ENCODE results near the gene EHMT1.
A peak's percentile ranks its signal among the peaks of the same experiment; 100 is the strongest.
"Not testable (repeated sequence)": the region's sequence is repeated elsewhere in the genome, so short reads cannot be mapped to it uniquely, and the experiment has no call there.

Gene EHMT1

GRCh38 chr9:137764981-137765380, 146.2 kb downstream of the EHMT1 start:
- no peak for DNase-seq

GRCh38 chr9:137765536-137765935, 146.7 kb downstream of the EHMT1 start:
- no peak for DNase-seq

GRCh38 chr9:137771580-137771979, 152.8 kb downstream of the EHMT1 start:
- DNase-seq: no peak

DNA sequence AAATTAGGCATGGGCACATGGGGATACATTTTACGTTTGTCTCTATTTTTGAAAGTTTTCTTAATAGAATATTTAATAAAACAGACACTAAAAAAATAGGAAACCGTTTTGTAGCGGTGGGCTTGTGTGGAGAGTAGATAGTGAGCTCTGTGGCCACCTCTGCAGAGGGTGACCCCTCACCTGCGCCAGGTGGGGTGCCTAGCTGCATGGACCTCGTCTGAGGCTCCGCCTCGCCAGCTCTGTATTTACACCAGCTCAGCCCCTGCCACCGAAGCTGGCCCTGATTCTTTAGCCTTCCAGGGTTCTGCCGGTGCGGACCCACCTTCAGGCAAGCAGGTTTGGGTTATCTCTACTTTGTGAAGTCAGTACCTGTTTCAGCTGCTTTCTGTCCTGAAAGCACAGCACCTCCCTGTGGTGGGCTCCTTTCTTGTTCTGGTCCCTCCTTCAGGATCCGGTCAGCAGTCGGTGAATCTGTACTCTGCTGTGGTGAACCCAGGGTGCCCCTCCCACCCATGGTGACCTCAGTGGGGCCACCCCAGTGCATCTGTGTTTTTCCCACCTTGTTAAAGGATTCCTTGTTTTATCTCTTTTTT, 153.6 kb downstream of the EHMT1 start:
- DNase-seq: no peak

DNA sequence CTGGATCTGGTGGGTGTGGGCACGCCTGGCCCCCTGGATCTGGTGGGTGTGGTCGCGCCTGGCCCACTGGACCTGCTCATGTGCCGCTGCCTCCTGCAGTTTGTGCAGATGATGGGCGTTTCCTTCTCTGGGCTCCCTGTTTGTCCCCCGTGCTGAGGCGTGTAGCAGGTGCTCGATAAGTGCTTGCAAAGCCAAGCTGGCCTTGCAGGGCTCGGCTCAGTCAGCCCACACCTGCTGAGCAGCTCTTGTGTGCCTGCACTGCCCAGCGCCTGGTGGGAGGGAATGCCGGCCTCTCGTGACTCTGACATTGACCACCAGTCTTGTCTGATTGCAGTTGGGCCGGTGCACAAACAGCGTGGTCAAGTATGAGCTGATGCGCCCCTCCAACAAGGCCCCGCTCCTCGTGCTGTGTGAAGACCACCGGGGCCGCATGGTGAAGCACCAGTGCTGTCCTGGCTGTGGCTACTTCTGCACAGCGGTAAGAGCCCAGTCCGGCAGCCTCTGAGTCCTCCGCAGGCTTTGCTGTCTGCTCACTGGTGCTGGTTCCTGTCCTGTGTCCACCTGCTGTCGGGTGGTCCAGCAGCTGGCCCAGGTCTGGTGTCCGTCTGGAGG, 156.1 kb downstream of the EHMT1 start:
- DNase-seq: no peak

GRCh38 chr9:137776306-137776995, 157.6 kb downstream of the EHMT1 start:
- no peak for DNase-seq

GRCh38 chr9:137777761-137778160, 159.0 kb downstream of the EHMT1 start:
- DNase-seq: no peak

- no peak for DNase-seq
Observed at GRCh38 chr9:137778336-137778735, 159.5 kb downstream of the EHMT1 start.

GRCh38 chr9:137778914-137779313, 160.1 kb downstream of the EHMT1 start:
- no peak for DNase-seq

- DNase-seq: not testable (repeated sequence)
Observed at GRCh38 chr9:137780031-137780430, 161.2 kb downstream of the EHMT1 start.

DNA sequence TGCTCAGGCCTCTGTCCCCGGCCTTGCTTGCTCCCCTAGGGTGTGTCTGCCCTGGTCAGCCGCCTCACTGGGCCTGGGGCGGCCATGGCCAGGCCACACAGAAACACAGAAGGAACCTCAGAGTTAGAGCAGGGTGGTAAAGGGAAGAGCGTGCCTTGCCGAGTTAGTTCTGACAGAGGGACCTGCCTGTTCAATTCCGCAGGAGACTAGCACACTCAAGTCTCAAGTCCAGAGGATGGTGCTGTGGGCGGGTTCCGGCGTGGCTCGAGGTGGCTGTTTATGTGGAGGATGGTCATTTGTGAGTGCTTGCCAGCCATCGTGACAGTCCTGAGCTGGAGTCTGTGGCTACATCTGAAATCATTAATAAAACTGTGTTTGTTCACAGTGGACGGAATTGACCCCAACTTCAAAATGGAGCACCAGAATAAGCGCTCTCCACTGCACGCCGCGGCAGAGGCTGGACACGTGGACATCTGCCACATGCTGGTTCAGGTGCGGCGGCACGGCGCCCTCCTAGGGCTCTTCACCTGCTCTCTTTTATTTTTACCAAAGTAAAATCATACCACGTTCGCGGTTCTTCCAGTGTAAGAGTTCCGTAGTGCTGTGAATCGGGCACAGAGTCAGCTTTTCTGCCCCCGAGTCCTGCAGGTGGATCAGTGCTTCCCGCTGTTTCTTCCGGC, 163.2 kb downstream of the EHMT1 start:
- no peak for DNase-seq

GRCh38 chr9:137783521-137783920, 164.7 kb downstream of the EHMT1 start:
- DNase-seq: no peak

GRCh38 chr9:137784046-137784445, 165.2 kb downstream of the EHMT1 start:
- DNase-seq: no peak

DNA sequence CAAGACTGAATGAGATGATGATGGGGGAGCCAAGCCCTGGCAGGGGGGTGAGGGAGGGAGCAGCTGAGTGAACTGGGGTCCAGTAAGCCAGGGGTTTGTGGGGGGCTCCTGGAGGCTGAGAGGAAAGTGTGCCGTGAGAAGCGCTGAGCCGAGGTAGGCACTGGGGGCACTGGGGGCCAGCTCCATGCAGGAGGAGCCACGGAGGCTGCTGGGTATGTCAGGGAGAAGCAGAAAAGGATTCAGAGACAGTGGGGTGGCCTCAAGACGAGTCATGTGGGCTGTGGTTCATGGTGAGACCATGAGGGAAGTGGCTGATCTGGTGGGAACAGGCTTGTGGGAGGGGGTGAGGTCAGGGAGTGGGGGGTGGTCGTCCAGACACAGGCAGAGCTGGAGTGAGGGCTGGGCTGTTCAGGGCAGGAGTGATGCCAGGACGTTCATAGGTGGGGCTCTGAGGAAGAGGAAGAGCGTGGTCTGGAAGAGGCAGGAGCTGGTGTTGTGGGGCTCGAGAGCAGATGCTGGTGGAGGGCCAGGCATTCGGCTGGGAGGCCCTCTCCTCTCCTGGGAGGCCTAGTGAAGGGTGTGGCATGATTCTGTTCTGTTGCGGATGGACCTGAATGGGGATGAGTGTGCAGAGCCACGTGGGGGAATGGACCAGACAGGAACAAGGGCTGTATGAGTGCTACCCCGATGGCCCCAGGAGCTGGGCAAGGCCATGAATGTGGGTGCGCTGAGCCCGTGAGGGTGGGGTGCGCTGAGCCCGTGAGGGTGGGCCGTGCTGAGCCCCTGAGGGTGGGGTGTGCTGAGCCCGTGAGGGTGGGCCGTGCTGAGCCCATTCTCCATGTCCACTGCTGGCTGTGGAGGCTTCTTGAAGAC, 166.1 kb downstream of the EHMT1 start:
- no peak for DNase-seq

GRCh38 chr9:137785704-137786161, 166.9 kb downstream of the EHMT1 start:
- peak; percentile 88 for DNase-seq

GRCh38 chr9:137786511-137786920, 167.7 kb downstream of the EHMT1 start:
- DNase-seq: no peak

DNA sequence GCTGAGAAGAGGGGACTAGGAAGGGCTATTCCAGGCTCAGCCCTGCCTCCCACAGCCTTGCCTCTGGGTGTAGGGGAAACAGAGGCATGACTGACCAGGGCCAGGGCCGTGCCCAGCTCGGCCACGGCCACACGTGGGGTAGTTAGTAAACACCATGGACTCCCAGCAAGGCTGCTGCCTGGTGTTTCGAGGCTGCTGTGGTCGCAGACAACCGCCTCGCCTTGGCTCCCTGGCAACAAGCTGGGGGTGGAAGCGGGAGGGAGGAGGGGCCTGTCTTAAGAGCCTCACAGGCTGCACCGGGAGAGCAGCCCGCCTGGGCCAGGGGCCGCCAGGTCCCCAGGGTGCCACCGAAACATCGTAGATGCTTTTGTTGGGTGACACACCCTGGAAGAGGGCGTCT, 168.6 kb downstream of the EHMT1 start:
- no peak for DNase-seq

- no peak for DNase-seq
Observed at GRCh38 chr9:137787786-137788505, 169.1 kb downstream of the EHMT1 start.

DNA sequence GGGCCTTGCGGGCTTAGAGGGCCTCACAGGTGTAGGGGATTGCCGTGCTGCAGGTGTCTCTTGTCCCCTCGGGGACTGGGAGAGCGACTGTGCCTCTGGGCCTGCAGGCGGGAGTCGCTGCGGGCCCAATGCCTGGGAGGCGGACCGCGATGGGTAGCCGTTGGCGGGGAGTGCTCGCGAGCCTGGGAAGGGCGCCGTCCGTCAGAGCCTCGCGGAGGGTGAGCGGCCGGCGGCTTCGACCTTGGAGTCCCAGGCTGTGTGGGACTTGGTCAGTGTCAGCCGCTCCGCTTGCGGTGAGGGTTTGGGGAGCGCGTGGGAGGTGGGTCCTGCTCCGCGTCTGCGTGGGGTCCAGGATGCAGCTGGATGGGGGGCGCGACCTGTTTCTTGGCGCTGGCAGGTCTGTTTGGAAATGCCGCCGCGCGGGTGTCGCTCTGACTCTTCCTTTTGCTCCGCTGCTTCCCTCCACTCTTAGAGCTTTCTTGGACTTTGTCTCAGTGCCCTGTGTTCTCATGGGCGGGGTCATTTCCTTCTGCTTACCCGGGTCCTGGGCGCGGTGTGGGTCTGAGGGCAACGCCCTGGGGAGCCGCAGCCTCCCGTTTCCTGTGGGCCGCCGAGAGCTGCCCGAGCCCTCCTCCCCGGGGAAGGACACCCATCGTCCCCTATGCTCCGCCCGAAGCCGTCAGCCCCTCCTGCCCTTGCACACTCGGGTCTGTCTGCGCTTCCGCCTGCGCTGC, 169.9 kb downstream of the EHMT1 start:
- DNase-seq: no peak

GRCh38 chr9:137789295-137789895, 170.6 kb downstream of the EHMT1 start:
- DNase-seq: no peak

- no peak for DNase-seq
Observed at GRCh38 chr9:137791947-137792346, 173.1 kb downstream of the EHMT1 start.
